AG04450 (cell line): ENCODE measurements around the gene GRB14. TPM values are rescaled to one million over a fixed set of nuclear protein-coding genes. Genes with fewer than 3 reads are reported as not detected.

ENCODE experiments used
- CTCF ChIA-PET: fragments of 300-600, 350-600 bp; formaldehyde crosslinking; extraction: SDS; loops from one replicate; lab custom pipeline; 2022; ENCODE audit warnings: antibody characterized with exemption, inconsistent platforms; lab: Charles Lee
- POLR2A ChIA-PET: fragments of 350-600 bp; formaldehyde crosslinking; extraction: SDS; loops from one replicate; lab custom pipeline; 2021; ENCODE audit warnings: antibody characterized with exemption, inconsistent platforms; lab: Yijun Ruan, JAX
- DNase-seq: peaks from one replicate; pipeline ENCODE4 v3.0.0-alpha.2; 2011; ENCODE audit warnings: low read depth, low spot score
- H3K27ac ChIP-seq: one replicate; pipeline ENCODE4 v1.5.1; 2012; ENCODE audit warnings: low read depth, low read length, control low read depth
- H3K27me3 ChIP-seq: one replicate; pipeline ENCODE4 v1.6.0; 2012; ENCODE audit warnings: low read length; ENCODE audit not compliant: control insufficient read depth, insufficient read depth
- H3K4me3 ChIP-seq: 2 replicates; pipeline ENCODE4 v1.5.1; 2011; ENCODE audit warnings: mild to moderate bottlenecking, low read depth, low read length, control low read depth
- H3K9me3 ChIP-seq: 2 replicates; pipeline ENCODE4 v1.5.1; 2012; ENCODE audit warnings: low read length; ENCODE audit not compliant: control insufficient read depth, insufficient read depth
- polyA plus RNA-seq: library from polyadenylated mRNA; depleted of rRNA; stranded (reverse); fragments of >200 nt; gene quantifications from 2 replicates; pipeline ENCODE4 v1.2.3, GENCODE V29; 2011
- TF ChIP-seq, protein P1 (sequence below): IDR thresholded peaks from 2 replicates; pipeline ENCODE4 v1.5.1; 2011; ENCODE audit warnings: low read depth, low read length, control low read depth, inconsistent platforms

The GRB14 gene
- polyA plus RNA-seq, 1 experiment: not detected

DNA sequence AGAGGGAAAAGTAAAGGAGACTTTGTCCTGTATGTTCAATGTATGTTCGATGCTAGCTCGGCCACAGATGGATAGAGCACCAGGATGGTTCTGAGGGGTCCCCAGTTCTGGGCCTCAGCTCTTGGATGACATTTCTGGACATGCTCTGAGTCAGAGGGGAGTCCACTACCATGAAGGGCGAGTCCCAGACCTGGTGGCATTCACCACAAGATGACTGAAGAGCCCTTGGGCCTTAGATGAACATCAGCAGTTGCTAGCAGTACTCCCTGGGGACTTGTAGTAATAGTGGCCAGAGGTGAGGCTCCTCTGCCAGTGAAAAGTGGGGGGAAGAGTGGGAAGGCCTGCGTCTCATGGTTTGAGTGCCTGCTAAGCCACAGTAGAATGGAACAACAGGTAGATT lies 109.5 kb downstream of the GRB14 start:
- CTCF ChIA-PET: no interaction called here
- no peaks in the 10 kb centered on the region for H3K9me3 ChIP-seq
- no peak overlapping the region for H3K27ac ChIP-seq
- DNase-seq: no peak
- H3K4me3 ChIP-seq: no peak overlapping the region
- H3K27me3 ChIP-seq: no peaks in the 10 kb centered on the region
- TF ChIP-seq, protein P1, sequence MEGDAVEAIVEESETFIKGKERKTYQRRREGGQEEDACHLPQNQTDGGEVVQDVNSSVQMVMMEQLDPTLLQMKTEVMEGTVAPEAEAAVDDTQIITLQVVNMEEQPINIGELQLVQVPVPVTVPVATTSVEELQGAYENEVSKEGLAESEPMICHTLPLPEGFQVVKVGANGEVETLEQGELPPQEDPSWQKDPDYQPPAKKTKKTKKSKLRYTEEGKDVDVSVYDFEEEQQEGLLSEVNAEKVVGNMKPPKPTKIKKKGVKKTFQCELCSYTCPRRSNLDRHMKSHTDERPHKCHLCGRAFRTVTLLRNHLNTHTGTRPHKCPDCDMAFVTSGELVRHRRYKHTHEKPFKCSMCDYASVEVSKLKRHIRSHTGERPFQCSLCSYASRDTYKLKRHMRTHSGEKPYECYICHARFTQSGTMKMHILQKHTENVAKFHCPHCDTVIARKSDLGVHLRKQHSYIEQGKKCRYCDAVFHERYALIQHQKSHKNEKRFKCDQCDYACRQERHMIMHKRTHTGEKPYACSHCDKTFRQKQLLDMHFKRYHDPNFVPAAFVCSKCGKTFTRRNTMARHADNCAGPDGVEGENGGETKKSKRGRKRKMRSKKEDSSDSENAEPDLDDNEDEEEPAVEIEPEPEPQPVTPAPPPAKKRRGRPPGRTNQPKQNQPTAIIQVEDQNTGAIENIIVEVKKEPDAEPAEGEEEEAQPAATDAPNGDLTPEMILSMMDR: no peak
- POLR2A ChIA-PET: no interaction called here

DNA sequence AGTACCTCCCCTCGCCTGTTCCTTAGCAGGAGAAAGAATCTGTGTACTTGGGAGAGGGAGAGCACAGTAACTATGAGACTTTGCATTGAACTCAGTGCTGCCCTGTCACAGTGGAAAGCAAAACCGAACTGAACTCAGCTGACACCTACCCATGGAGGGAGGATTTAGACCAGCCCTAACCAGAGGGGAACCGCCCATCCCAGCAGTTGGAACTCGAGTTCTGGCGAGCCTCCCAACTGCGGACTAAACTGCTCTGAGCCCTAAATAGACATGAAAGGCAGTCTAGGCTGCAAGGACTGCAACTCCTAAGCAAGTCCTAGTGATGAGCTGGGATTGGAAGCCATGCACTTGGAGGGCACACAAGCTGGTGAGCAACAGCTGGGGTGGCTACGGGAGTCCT lies 110.4 kb downstream of the GRB14 start:
- TF ChIP-seq, protein P1: no peak
- Histone ChIP-seq H3K27me3 (no peaks in the 10 kb centered on the region), H3K27ac (no peak overlapping the region), H3K9me3 (no peaks in the 10 kb centered on the region), H3K4me3 (no peak overlapping the region)
- CTCF ChIA-PET: no interaction called here
- no peak for DNase-seq
- POLR2A ChIA-PET: no interaction called here

DNA sequence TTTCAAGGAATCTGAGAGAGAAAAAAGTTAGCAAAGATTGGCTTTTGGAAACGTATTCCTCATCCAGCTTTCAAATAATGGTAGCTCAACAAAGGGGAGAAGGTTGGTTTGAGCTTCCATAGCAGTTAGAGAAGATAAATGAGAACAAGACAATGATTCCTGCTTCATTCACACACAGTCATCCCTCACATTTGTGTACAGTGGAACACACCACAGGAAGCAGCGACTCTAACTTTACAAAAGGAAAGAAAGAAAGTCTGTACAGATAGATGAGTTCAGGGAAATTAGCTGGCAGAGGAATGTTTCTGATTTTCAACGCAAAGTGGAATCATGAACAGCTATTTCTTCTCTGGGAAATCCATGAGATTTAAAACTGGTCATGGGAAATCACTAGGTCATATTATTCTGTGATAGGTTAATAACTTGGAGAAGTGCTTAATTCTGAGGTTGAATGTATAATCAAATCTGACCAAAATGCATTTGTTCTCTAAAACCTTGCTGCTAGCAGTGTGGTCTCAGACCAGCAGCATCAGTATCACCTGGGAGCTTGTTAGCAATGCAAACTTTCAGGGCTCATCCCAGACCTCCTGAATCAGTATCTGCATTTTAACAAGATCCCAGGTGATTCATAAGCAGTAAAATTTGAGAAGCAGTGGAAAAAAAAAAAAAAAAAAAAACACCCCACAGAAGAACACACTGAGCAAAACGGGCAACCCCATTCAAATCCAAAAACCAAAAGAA lies 112.0 kb downstream of the GRB14 start:
- no peak for DNase-seq
- Histone ChIP-seq H3K27me3 (no peaks in the 10 kb centered on the region), H3K9me3 (no peaks in the 10 kb centered on the region), H3K27ac (no peak overlapping the region), H3K4me3 (no peak overlapping the region)
- TF ChIP-seq, protein P1: no peak
- ChIA-PET CTCF (no interaction called here), POLR2A (no interaction called here)

DNA sequence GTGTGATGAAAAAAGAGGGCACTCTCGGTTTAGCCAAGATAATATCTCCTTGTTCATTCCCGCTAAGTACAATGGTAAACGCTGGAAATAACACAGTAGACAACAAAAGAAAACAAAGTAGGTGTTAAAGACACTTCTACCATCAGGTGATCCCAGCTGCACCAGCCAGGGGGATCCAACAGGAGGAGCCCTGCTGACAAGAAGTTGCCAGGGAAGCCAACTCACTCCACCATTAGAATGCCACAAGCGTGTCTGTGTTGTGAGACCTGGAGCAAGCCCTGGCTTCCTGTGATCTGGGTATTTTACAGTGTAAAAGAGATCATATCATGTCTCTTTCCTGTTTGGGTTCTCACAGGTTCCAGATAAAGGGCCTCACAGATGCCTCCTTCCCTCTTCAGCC lies 117.0 kb downstream of the GRB14 start:
- no peak overlapping the region for H3K4me3 ChIP-seq
- ChIA-PET CTCF (no interaction called here), POLR2A (no interaction called here)
- H3K27me3 ChIP-seq: no peaks in the 10 kb centered on the region
- no peak for DNase-seq
- H3K27ac ChIP-seq: no peak overlapping the region
- TF ChIP-seq, protein P1: 0 out of 2 replicates have a peak, but pooled peaks have one; percentile 5
- H3K9me3 ChIP-seq: no peaks in the 10 kb centered on the region

DNA sequence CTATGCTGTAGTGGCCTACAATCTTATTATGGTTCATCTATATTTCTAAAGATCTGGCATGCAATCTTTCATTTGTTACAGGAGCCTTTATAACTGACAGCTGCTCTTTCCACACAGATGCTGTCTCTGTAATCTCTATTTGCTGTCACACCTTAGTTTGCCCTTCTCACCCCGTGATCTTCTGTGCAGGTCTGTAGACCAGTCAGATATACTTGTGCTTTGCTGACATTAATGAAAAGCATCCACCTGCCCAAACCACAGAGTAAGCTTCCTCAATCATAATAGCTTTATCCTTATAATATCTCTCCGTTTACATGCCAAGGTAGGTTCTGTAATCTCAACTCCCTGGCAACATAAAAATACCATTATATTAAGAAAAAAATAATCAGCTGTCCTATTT lies 122.4 kb downstream of the GRB14 start:
- Histone ChIP-seq H3K4me3 (no peak overlapping the region), H3K9me3 (no peaks in the 10 kb centered on the region), H3K27ac (no peak overlapping the region), H3K27me3 (no peaks in the 10 kb centered on the region)
- TF ChIP-seq, protein P1: no peak
- ChIA-PET POLR2A (no interaction called here), CTCF (interaction anchor here (1.3 kb wide), 1 partner anchor 1330 kb away, joined by 4 read pairs; no protein-coding TSS in a partner anchor)
- no peak for DNase-seq
